Osteoblast (primary cell): ENCODE measurements around the gene SLC25A30. TPM values are rescaled to one million over a fixed set of nuclear protein-coding genes. Genes with fewer than 3 reads are reported as not detected.

ENCODE experiments used
- DNase-seq: peaks from one replicate; pipeline ENCODE4 v3.0.0; 2011; ENCODE audit warnings: low spot score, mixed read lengths; ENCODE audit not compliant: insufficient read length; ENCODE audit errors: missing footprints
- H2AFZ ChIP-seq: 2 replicates; pipeline ENCODE4 v1.6.0; 2011; ENCODE audit warnings: mild to moderate bottlenecking, low read length
- H3K27ac ChIP-seq: 2 replicates; pipeline ENCODE4 v1.5.1; 2011; ENCODE audit warnings: mild to moderate bottlenecking, low read depth, low read length, moderate library complexity
- H3K27me3 ChIP-seq: 2 replicates; pipeline ENCODE4 v1.6.0; 2012; ENCODE audit warnings: mild to moderate bottlenecking, control low read depth, inconsistent platforms, low read length, moderate library complexity; ENCODE audit not compliant: insufficient read depth
- H3K36me3 ChIP-seq: 2 replicates; pipeline ENCODE4 v1.5.1; 2011; ENCODE audit warnings: mild to moderate bottlenecking, low read length, control low read depth, moderate library complexity; ENCODE audit not compliant: insufficient read depth
- H3K4me1 ChIP-seq: 2 replicates; pipeline ENCODE4 v1.5.1; 2011; ENCODE audit warnings: mild to moderate bottlenecking, low read length, control low read depth, moderate library complexity; ENCODE audit not compliant: insufficient read depth
- H3K4me2 ChIP-seq: 2 replicates; pipeline ENCODE4 v1.6.0; 2011; ENCODE audit warnings: mild to moderate bottlenecking, low read length; ENCODE audit not compliant: insufficient read depth
- H3K4me3 ChIP-seq: fragments of 200-600 bp; sonication (generic); 3 replicates; pipeline ENCODE4 v1.5.1; 2012; ENCODE audit warnings: mild to moderate bottlenecking, low read length, inconsistent platforms; ENCODE audit not compliant: insufficient read depth
- H3K79me2 ChIP-seq: 2 replicates; pipeline ENCODE4 v1.6.0; 2012; ENCODE audit warnings: mild to moderate bottlenecking, low read length, control low read depth, inconsistent platforms; ENCODE audit not compliant: insufficient read depth
- H3K9me3 ChIP-seq: 2 replicates; pipeline ENCODE4 v1.5.1; 2011; ENCODE audit warnings: low read depth, low read length, control low read depth
- H4K20me1 ChIP-seq: 2 replicates; pipeline ENCODE4 v1.6.0; 2012; ENCODE audit warnings: mild to moderate bottlenecking, low read length, control low read depth; ENCODE audit not compliant: insufficient read depth
- CTCF ChIP-seq: IDR thresholded peaks from 2 replicates; pipeline ENCODE4 v1.5.1; 2011; ENCODE audit warnings: mild to moderate bottlenecking, low read depth, low read length, moderate library complexity; ENCODE audit errors: extremely low read depth
- total RNA-seq: library from RNA; depleted of rRNA; stranded (reverse); fragments of >200 nt; gene quantifications from 2 replicates; pipeline ENCODE4 v1.2.3, GENCODE V29; 2012

The SLC25A30 gene
- total RNA-seq, 1 donor, result 11.2 TPM

DNA sequence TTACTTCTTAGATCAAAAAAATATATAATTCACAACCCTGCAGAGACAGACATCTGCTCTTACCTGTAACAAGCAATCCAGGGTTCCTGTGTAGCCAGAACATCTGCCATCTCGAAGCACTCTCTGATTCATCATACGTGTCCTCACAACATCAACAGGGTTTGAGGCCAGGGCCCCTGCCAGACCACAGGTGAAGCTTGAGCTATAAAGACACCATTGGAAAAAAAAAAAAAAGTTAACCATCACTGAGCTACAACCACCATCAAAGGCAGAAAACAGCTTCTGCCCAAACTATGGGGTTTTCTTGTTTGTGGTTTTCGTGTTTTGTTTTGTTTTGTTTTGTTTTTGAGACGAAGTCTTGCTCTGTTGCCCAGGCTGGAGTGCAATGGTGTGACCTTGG, 19.3 kb downstream of the SLC25A30 start:
- TF ChIP-seq CTCF, result no peak
- peaks cover 11% of the 10 kb centered on the region for H3K4me1 ChIP-seq

DNA sequence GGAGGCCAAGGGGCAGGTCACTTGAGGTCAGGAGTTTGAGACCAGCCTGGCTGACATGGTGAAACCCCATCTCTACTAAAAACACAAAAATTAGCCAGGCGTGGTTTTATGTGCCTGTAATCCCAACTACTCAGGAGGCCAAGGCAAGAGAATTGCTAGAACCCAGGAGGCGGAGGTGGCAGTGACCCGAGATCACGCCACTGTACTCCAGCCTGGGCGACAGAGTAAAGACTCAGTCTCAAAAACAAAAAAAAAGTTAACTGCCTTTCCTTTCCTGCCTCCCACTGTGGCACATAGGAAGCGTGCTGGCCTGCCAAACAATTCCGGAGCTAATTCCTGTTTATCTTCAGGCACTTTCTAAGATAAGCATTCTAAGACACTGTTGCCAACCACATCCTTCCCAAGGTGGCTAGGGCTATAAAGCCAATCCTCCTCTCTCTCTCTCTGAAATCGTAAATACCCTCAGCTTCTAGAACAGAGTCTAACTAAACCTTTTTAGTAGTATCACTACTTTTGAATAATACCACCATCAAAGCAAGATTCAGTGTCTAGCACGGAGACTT, 21.6 kb downstream of the SLC25A30 start:
- Histone ChIP-seq H3K79me2 (no peaks in the 10 kb centered on the region), H3K27ac (no peak overlapping the region), H3K4me2 (no peak overlapping the region), H2AFZ (no peak overlapping the region), H3K4me3 (no peak overlapping the region), H3K4me1 (peaks cover 11% of the 10 kb centered on the region), H3K27me3 (no peaks in the 10 kb centered on the region), H3K36me3 (peaks cover 32% of the 10 kb centered on the region), H3K9me3 (no peaks in the 10 kb centered on the region), H4K20me1 (no peaks in the 10 kb centered on the region)
- no peak for TF ChIP-seq CTCF
- no peak for DNase-seq

More for the DNA sequence above, 19.3 kb downstream of the SLC25A30 start:
- Histone ChIP-seq H3K4me2 (no peak overlapping the region), H3K36me3 (peaks cover 38% of the 10 kb centered on the region), H3K27me3 (no peaks in the 10 kb centered on the region), H3K4me3 (no peak overlapping the region), H3K9me3 (no peaks in the 10 kb centered on the region), H2AFZ (no peak overlapping the region), H3K79me2 (no peaks in the 10 kb centered on the region), H3K27ac (no peak overlapping the region), H4K20me1 (no peaks in the 10 kb centered on the region)
- no peak for DNase-seq

- H3K79me2 ChIP-seq, result no peaks in the 10 kb centered on the region
- peak; percentile 87 for DNase-seq
- no peaks in the 10 kb centered on the region for H3K9me3 ChIP-seq
- peaks cover 11% of the 10 kb centered on the region for H3K4me1 ChIP-seq
- H3K27ac ChIP-seq, result no peak overlapping the region
- H2AFZ ChIP-seq, result no peak overlapping the region
- no peak overlapping the region for H3K4me2 ChIP-seq
- peaks cover 20% of the 10 kb centered on the region for H3K36me3 ChIP-seq
- H3K4me3 ChIP-seq, result no peak overlapping the region
- peak; percentile 49 for TF ChIP-seq CTCF
- no peaks in the 10 kb centered on the region for H4K20me1 ChIP-seq
- no peaks in the 10 kb centered on the region for H3K27me3 ChIP-seq
These were observed 24.1 kb downstream of the SLC25A30 start for GRCh38 chr13:45393941-45394570.

- no peak for DNase-seq
- TF ChIP-seq CTCF, result no peak
- no peaks in the 10 kb centered on the region for H3K27me3 ChIP-seq
These were observed 25.4 kb downstream of the SLC25A30 start for GRCh38 chr13:45392811-45393210.

More at GRCh38 chr13:45392811-45393210, 25.4 kb downstream of the SLC25A30 start:
- H2AFZ ChIP-seq, result no peak overlapping the region
- no peak overlapping the region for H3K4me2 ChIP-seq
- H3K27ac ChIP-seq, result no peak overlapping the region
- H3K79me2 ChIP-seq, result no peaks in the 10 kb centered on the region
- H3K4me1 ChIP-seq, result peaks cover 11% of the 10 kb centered on the region
- no peaks in the 10 kb centered on the region for H4K20me1 ChIP-seq
- no peaks in the 10 kb centered on the region for H3K9me3 ChIP-seq
- H3K36me3 ChIP-seq, result peaks cover 10% of the 10 kb centered on the region
- H3K4me3 ChIP-seq, result no peak overlapping the region
